HCT116 (cell line): ENCODE data around the gene SLC28A3. TPM values are rescaled to one million over a fixed set of nuclear protein-coding genes. Genes with fewer than 3 reads are reported as not detected.

Experiments
- ATAC-seq: fragments of 200-7000 bp; cut with Tn5 transposase; 2 replicates; pipeline ENCODE4 v1.9.1; 2020; ENCODE audit warnings: mild to moderate bottlenecking, moderate library complexity
- BruUV-seq: library from RNA; stranded (reverse); fragments of 400-500 nt; replicated peaks from 2 replicates; lab custom pipeline; 2021; lab: Mats Ljungman, UMichigan
- CTCF ChIA-PET: fragments of 300-600 bp; sonication (Branson Sonifier 250); formaldehyde crosslinking; loops from one replicate; lab custom pipeline; 2021; ENCODE audit warnings: antibody characterized with exemption; lab: Charles Lee
- POLR2A ChIA-PET: fragments of 300-600, 350-600 bp; sonication (Branson Sonifier 250); formaldehyde crosslinking; loops from one replicate; lab custom pipeline; 2021; ENCODE audit warnings: antibody characterized with exemption; lab: Charles Lee
- RAD21 ChIA-PET, 2 experiments: fragments of 300-600 bp; sonication (Branson Sonifier 250); formaldehyde crosslinking; loops; one replicate each; lab custom pipeline; 2023; ENCODE audit warnings: low total read pairs in 2 of 2; ENCODE audit not compliant: uncharacterized antibody in 2 of 2, unreplicated experiment in 2 of 2, low non-redundant PET in 1 of 2; lab: Charles Lee
- DNase-seq: peaks from one replicate; pipeline ENCODE4 v3.0.0-alpha.2; 2010; ENCODE audit warnings: low read depth, low spot score
- H2AFZ ChIP-seq: fragments of 200-600 bp; shearing (Covaris generic), sonication (generic); 2 replicates; pipeline ENCODE4 v1.6.1; 2017; ENCODE audit warnings: low read depth, mixed run types, mixed read lengths, antibody characterized with exemption, low read length; ENCODE audit not compliant: poor library complexity, severe bottlenecking
- H3K27ac ChIP-seq: 2 replicates; pipeline ENCODE4 v1.5.1; 2012; ENCODE audit warnings: low read depth, low read length
- H3K27me3 ChIP-seq: fragments of 200-600 bp; sonication (generic); 2 replicates; pipeline ENCODE4 v1.6.1; 2016; ENCODE audit warnings: mixed run types, low read length, mixed read lengths; ENCODE audit not compliant: insufficient read depth
- H3K36me3 ChIP-seq, 2 experiments: fragments of 200-500 bp in 1 of 2; fragments of 200-600 bp in 1 of 2; sonication (Bioruptor generic) in 1 of 2; sonication (generic) in 1 of 2; 2 replicates each; pipeline versions ENCODE4 v1.5.1 to v1.6.1; 2014 to 2016; ENCODE audit warnings: low read length in 2 of 2, inconsistent platforms in 1 of 2, mixed read lengths in 1 of 2, mixed run types in 1 of 2; ENCODE audit not compliant: insufficient read depth in 2 of 2, control insufficient read depth in 1 of 2
- H3K4me1 ChIP-seq, 2 experiments: fragments of 200-600 bp in 1 of 2; sonication (generic) in 1 of 2; 2 replicates each; pipeline versions ENCODE4 v1.5.1 to v1.6.1; 2012 to 2017; ENCODE audit warnings: low read length in 2 of 2, inconsistent platforms in 1 of 2, mild to moderate bottlenecking in 1 of 2, mixed read lengths in 1 of 2, mixed run types in 1 of 2, moderate library complexity in 1 of 2; ENCODE audit not compliant: insufficient read depth in 2 of 2, control insufficient read depth in 1 of 2
- H3K4me2 ChIP-seq: fragments of 200-600 bp; sonication (generic); 2 replicates; pipeline ENCODE4 v1.6.1; 2017; ENCODE audit warnings: mixed run types, low read length, mixed read lengths
- H3K4me3 ChIP-seq, 2 experiments: fragments of 200-600 bp in 1 of 2; sonication (generic) in 1 of 2; replicated peaks in 1 of 2; 2 replicates each; pipeline ENCODE4 v1.5.1; 2011 to 2016; ENCODE audit warnings: low read length in 2 of 2, control low read depth in 1 of 2, low read depth in 1 of 2, mild to moderate bottlenecking in 1 of 2, mixed read lengths in 1 of 2, mixed run types in 1 of 2
- H3K79me2 ChIP-seq: fragments of 200-600 bp; sonication (generic); 2 replicates; pipeline ENCODE4 v1.6.1; 2017; ENCODE audit warnings: mild to moderate bottlenecking, mixed run types, low read length, moderate library complexity, mixed read lengths; ENCODE audit not compliant: insufficient read depth
- H3K9ac ChIP-seq: fragments of 200-600 bp; sonication (generic); 2 replicates; pipeline ENCODE4 v1.6.1; 2016; ENCODE audit warnings: low read length, mixed read lengths
- H3K9me2 ChIP-seq: fragments of 200-600 bp; sonication (generic), shearing (Covaris generic); 2 replicates; pipeline ENCODE4 v1.6.1; 2017; ENCODE audit warnings: mixed run types, mild to moderate bottlenecking, moderate library complexity; ENCODE audit not compliant: insufficient read depth
- H3K9me3 ChIP-seq, 2 experiments: fragments of 200-500 bp in 1 of 2; fragments of 200-600 bp in 1 of 2; sonication (Bioruptor generic) in 1 of 2; sonication (generic) in 1 of 2; 2 replicates each; pipeline ENCODE4 v1.6.1; 2014 to 2017; ENCODE audit warnings: low read length in 2 of 2, mixed read lengths in 2 of 2, inconsistent platforms in 1 of 2, low read depth in 1 of 2, mild to moderate bottlenecking in 1 of 2, mixed run types in 1 of 2, moderate library complexity in 1 of 2; ENCODE audit not compliant: control insufficient read depth in 1 of 2, insufficient read depth in 1 of 2
- H4K20me1 ChIP-seq: fragments of 200-600 bp; sonication (generic), shearing (Covaris generic); 2 replicates; pipeline ENCODE4 v1.6.1; 2017; ENCODE audit warnings: mixed run types, mild to moderate bottlenecking, moderate library complexity; ENCODE audit not compliant: insufficient read depth
- CBX3 ChIP-seq: IDR thresholded peaks from 2 replicates; pipeline ENCODE4 v1.6.1; 2012; ENCODE audit warnings: low read depth
- CEBPB ChIP-seq: IDR thresholded peaks from 2 replicates; pipeline ENCODE4 v1.6.1; 2012; ENCODE audit warnings: low read depth
- EGR1 ChIP-seq: IDR thresholded peaks from 2 replicates; pipeline ENCODE4 v1.6.1; 2012; ENCODE audit warnings: low read depth
- EZH2phosphoT487 ChIP-seq: fragments of 200-600 bp; IDR thresholded peaks from 2 replicates; pipeline ENCODE4 v1.6.1; 2018; ENCODE audit warnings: antibody characterized with exemption, borderline replicate concordance
- FOSL1 ChIP-seq: IDR thresholded peaks from 2 replicates; pipeline ENCODE4 v1.6.1; 2012; ENCODE audit warnings: low read depth
- JUND ChIP-seq: IDR thresholded peaks from 2 replicates; pipeline ENCODE4 v1.6.1; 2012
- MAX ChIP-seq: IDR thresholded peaks from 2 replicates; pipeline ENCODE4 v1.6.1; 2012
- POLR2A ChIP-seq: IDR thresholded peaks from 2 replicates; pipeline ENCODE4 v1.7.0; 2011; ENCODE audit warnings: borderline replicate concordance; ENCODE audit not compliant: insufficient read depth, insufficient read length; ENCODE audit errors: extremely low read depth
- POLR2AphosphoS5 ChIP-seq: IDR thresholded peaks from 2 replicates; pipeline ENCODE4 v1.6.1; 2011; ENCODE audit warnings: mild to moderate bottlenecking, low read depth, low read length, moderate library complexity
- RAD21 ChIP-seq: IDR thresholded peaks from 2 replicates; pipeline ENCODE4 v1.6.1; 2012; ENCODE audit warnings: low read depth, mild to moderate bottlenecking
- SIN3A ChIP-seq: IDR thresholded peaks from 2 replicates; pipeline ENCODE4 v1.6.1; 2012; ENCODE audit warnings: low read depth
- SP1 ChIP-seq: IDR thresholded peaks from 2 replicates; pipeline ENCODE4 v1.6.1; 2012; ENCODE audit warnings: low read depth
- SRF ChIP-seq: IDR thresholded peaks from 2 replicates; pipeline ENCODE4 v1.6.1; 2012; ENCODE audit warnings: low read depth
- YY1 ChIP-seq: IDR thresholded peaks from 2 replicates; pipeline ENCODE4 v1.6.1; 2011; ENCODE audit warnings: low read length, low read depth, moderate library complexity, mild to moderate bottlenecking; ENCODE audit not compliant: insufficient replicate concordance; ENCODE audit errors: extremely low read depth
- ZNF274 ChIP-seq: fragments of 200-500 bp; sonication (Bioruptor generic); IDR thresholded peaks from 2 replicates; pipeline ENCODE4 v1.6.1; 2014; ENCODE audit warnings: mild to moderate bottlenecking, low read depth, low read length, inconsistent platforms
- intact Hi-C: fragments of 100-400 bp; cut with micrococcal nuclease; formaldehyde crosslinking; loops from 2 replicates; pipeline ENCODE4 v1.10.0; 2022
- total RNA-seq: library from RNA; stranded (reverse); gene quantifications from one replicate; pipeline ENCODE4 v1.2.1, GENCODE V29; 2021; ENCODE audit not compliant: unreplicated experiment
- TF ChIP-seq, protein P1 (sequence below): IDR thresholded peaks from 2 replicates; pipeline ENCODE4 v1.6.1; 2012
- TF ChIP-seq, protein P2 (sequence below): IDR thresholded peaks from 2 replicates; pipeline ENCODE4 v1.6.1; 2011; ENCODE audit warnings: mild to moderate bottlenecking, low read length, moderate library complexity; ENCODE audit not compliant: insufficient replicate concordance; ENCODE audit errors: extremely low read depth
- TF ChIP-seq, protein P3 (sequence below), 3 experiments: fragments of 200-600 bp in 1 of 3; sonication (generic) in 1 of 3; IDR thresholded peaks in 2 of 3; conservative IDR thresholded peaks in 1 of 3; 2 replicates each; pipeline ENCODE4 v1.5.1; 2012 to 2017; ENCODE audit warnings: low read depth in 2 of 3, low read length in 2 of 3, antibody characterized with exemption in 1 of 3, borderline replicate concordance in 1 of 3, control low read depth in 1 of 3, mild to moderate bottlenecking in 1 of 3, mixed read lengths in 1 of 3, mixed run types in 1 of 3, moderate library complexity in 1 of 3; ENCODE audit not compliant: insufficient read depth in 1 of 3

The SLC28A3 gene
- total RNA-seq, 1 experiment from 2014 or later, result not detected

GRCh38 chr9:84361645-84362044 is 21.1 kb upstream of the SLC28A3 start:
- intact Hi-C loops, result no loop called here
- Histone ChIP-seq H3K36me3 (no peaks in the 10 kb centered on the region), H3K4me2 (no peak overlapping the region), H3K4me3 (no peak overlapping the region), H3K9me3 (no peaks in the 10 kb centered on the region), H3K4me1 (no peaks in the 10 kb centered on the region)
- no TSS peak for BruUV-seq
- RAD21 ChIA-PET, result no interaction called here
- CTCF ChIA-PET, result no interaction called here
- no peak for ATAC-seq
- POLR2A ChIA-PET, result no interaction called here
- TF ChIP-seq YY1 (no peak), MAX (no peak), POLR2A (no peak), SIN3A (no peak), RAD21 (no peak), CEBPB (no peak), EGR1 (no peak), SP1 (no peak)
- TF ChIP-seq, protein P1, sequence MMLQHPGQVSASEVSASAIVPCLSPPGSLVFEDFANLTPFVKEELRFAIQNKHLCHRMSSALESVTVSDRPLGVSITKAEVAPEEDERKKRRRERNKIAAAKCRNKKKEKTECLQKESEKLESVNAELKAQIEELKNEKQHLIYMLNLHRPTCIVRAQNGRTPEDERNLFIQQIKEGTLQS, result no peak
- TF ChIP-seq, all 23 proteins: peak for 0
- Histone ChIP-seq H3K27me3 (no peaks in the 10 kb centered on the region), H3K27ac (no peak overlapping the region), H2AFZ (no peak overlapping the region), H3K9ac (no peak overlapping the region), H4K20me1 (no peaks in the 10 kb centered on the region), H3K79me2 (no peaks in the 10 kb centered on the region), H3K9me2 (no peaks in the 10 kb centered on the region)
- no peak for DNase-seq

GRCh38 chr9:84357275-84357674 is 16.7 kb upstream of the SLC28A3 start:
- Histone ChIP-seq H4K20me1 (no peaks in the 10 kb centered on the region), H3K9ac (no peak overlapping the region), H3K9me2 (no peaks in the 10 kb centered on the region), H3K27ac (no peak overlapping the region), H2AFZ (no peak overlapping the region), H3K36me3 (no peaks in the 10 kb centered on the region), H3K9me3 (no peaks in the 10 kb centered on the region), H3K4me2 (no peak overlapping the region), H3K4me1 (no peaks in the 10 kb centered on the region), H3K79me2 (no peaks in the 10 kb centered on the region), H3K4me3 (no peak overlapping the region), H3K27me3 (no peaks in the 10 kb centered on the region)
- DNase-seq (no peak), ATAC-seq (no peak)
- intact Hi-C loops, result no loop called here
- POLR2A ChIA-PET, result no interaction called here
- BruUV-seq, result no TSS peak
- CTCF ChIA-PET, result no interaction called here
- RAD21 ChIA-PET, result no interaction called here
- TF ChIP-seq CBX3 (no peak), SRF (no peak), CEBPB (no peak), JUND (no peak), FOSL1 (no peak), YY1 (no peak), EZH2phosphoT487 (no peak), RAD21 (no peak), SIN3A (no peak), POLR2AphosphoS5 (no peak), ZNF274 (no peak)
- TF ChIP-seq, protein P1, result no peak
- TF ChIP-seq, protein P2, sequence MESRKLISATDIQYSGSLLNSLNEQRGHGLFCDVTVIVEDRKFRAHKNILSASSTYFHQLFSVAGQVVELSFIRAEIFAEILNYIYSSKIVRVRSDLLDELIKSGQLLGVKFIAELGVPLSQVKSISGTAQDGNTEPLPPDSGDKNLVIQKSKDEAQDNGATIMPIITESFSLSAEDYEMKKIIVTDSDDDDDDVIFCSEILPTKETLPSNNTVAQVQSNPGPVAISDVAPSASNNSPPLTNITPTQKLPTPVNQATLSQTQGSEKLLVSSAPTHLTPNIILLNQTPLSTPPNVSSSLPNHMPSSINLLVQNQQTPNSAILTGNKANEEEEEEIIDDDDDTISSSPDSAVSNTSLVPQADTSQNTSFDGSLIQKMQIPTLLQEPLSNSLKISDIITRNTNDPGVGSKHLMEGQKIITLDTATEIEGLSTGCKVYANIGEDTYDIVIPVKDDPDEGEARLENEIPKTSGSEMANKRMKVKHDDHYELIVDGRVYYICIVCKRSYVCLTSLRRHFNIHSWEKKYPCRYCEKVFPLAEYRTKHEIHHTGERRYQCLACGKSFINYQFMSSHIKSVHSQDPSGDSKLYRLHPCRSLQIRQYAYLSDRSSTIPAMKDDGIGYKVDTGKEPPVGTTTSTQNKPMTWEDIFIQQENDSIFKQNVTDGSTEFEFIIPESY, result no peak
- TF ChIP-seq, protein P3, sequence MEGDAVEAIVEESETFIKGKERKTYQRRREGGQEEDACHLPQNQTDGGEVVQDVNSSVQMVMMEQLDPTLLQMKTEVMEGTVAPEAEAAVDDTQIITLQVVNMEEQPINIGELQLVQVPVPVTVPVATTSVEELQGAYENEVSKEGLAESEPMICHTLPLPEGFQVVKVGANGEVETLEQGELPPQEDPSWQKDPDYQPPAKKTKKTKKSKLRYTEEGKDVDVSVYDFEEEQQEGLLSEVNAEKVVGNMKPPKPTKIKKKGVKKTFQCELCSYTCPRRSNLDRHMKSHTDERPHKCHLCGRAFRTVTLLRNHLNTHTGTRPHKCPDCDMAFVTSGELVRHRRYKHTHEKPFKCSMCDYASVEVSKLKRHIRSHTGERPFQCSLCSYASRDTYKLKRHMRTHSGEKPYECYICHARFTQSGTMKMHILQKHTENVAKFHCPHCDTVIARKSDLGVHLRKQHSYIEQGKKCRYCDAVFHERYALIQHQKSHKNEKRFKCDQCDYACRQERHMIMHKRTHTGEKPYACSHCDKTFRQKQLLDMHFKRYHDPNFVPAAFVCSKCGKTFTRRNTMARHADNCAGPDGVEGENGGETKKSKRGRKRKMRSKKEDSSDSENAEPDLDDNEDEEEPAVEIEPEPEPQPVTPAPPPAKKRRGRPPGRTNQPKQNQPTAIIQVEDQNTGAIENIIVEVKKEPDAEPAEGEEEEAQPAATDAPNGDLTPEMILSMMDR (IDR thresholded peaks at IDR 0.05 in 2 of 3, conservative IDR thresholded peaks at IDR 0.05 in 1 of 3; ENCODE audit: borderline replicate concordance in 1 of 3, insufficient read depth in 1 of 3, low read depth in 2 of 3, low read length in 2 of 3), result no peak
